ENCODE data around the gene CTTNBP2NL. TPM values are rescaled to one million over a fixed set of nuclear protein-coding genes. Genes with fewer than 3 reads are reported as not detected.
A peak's percentile ranks its signal among the peaks of the same experiment; 100 is the strongest.
"Not testable (repeated sequence)": the region's sequence is repeated elsewhere in the genome, so short reads cannot be mapped to it uniquely, and the experiment has no call there.

The CTTNBP2NL gene
- polyA plus RNA-seq, 3 donors: 1.6 to 4.9 (median 3.0) TPM

DNA sequence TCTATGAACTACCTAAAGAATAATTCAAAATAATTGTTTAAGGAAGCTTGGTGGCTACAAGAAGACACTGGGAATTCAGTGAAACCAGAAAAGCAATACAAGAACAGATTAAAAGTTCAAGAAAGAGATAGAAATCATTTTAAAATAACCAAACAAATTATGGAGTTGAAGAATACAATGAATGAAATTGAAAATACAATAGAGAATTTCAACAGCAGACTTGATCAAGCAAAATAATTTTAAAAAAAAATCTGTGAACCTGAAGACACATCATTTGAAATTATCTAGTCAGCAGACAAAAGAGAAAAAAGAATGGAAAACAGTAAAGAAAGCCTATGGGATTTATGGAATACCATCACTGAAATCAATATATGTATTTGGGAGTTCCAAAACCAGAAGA, 81.5 kb downstream of the CTTNBP2NL start:
- DNase-seq: no peak
- no peak overlapping the region for H3K4me3 ChIP-seq (replicated peaks in 1 of 3; ENCODE audit: low read depth in 2 of 3, low read length in 3 of 3)
- H3K4me1 ChIP-seq (ENCODE audit: control insufficient read depth in 1 of 2, insufficient read depth in 2 of 2, low read length in 2 of 2): no peaks in the 10 kb centered on the region
- H3K27me3 ChIP-seq (ENCODE audit: control insufficient read depth in 2 of 2, insufficient read depth in 2 of 2, low read length in 2 of 2): no peaks in the 10 kb centered on the region
- intact Hi-C loops (cut with micrococcal nuclease): no loop called here
- no peak overlapping the region for H3K4me2 ChIP-seq (replicated peaks; ENCODE audit: extremely low read depth, low read length, poor library complexity, severe bottlenecking)
- no peaks in the 10 kb centered on the region for H4K20me1 ChIP-seq (ENCODE audit: insufficient read depth, low read length)
- Mint-ChIP-seq H3K4me3 (no peak overlapping the region), H3K36me3 (no peaks in the 10 kb centered on the region), H3K4me1 (no peaks in the 10 kb centered on the region), H3K9me3 (peaks cover 18 to 56% (median 42%) of the 10 kb centered on the region in 7 donors), H3K27me3 (ENCODE audit: low read depth in 3 of 3) (peaks cover 3 to 7% (median 4%) of the 10 kb centered on the region in 3 donors), H3K27ac (no peak overlapping the region)
- no peak overlapping the region for H3K9ac ChIP-seq (ENCODE audit: insufficient read depth, low read length, poor library complexity, severe bottlenecking)
- H3K36me3 ChIP-seq (replicated peaks in 1 of 2; ENCODE audit: control insufficient read depth in 1 of 2, insufficient read depth in 2 of 2, low read length in 2 of 2): no peaks in the 10 kb centered on the region
- H2AFZ ChIP-seq (ENCODE audit: insufficient read depth, low read depth, low read length, poor library complexity, severe bottlenecking): no peak overlapping the region
- H3K9me3 ChIP-seq (replicated peaks in 1 of 2; ENCODE audit: control insufficient read depth in 1 of 2, insufficient read depth in 1 of 2, low read length in 2 of 2): peaks cover 23 to 24% of the 10 kb centered on the region in 2 donors
- no peaks in the 10 kb centered on the region for H3K79me2 ChIP-seq (ENCODE audit: insufficient read depth, low read length)
- no peak overlapping the region for H3K27ac ChIP-seq (ENCODE audit: low read depth in 1 of 2, low read length in 2 of 2)
- TF ChIP-seq, protein P1, sequence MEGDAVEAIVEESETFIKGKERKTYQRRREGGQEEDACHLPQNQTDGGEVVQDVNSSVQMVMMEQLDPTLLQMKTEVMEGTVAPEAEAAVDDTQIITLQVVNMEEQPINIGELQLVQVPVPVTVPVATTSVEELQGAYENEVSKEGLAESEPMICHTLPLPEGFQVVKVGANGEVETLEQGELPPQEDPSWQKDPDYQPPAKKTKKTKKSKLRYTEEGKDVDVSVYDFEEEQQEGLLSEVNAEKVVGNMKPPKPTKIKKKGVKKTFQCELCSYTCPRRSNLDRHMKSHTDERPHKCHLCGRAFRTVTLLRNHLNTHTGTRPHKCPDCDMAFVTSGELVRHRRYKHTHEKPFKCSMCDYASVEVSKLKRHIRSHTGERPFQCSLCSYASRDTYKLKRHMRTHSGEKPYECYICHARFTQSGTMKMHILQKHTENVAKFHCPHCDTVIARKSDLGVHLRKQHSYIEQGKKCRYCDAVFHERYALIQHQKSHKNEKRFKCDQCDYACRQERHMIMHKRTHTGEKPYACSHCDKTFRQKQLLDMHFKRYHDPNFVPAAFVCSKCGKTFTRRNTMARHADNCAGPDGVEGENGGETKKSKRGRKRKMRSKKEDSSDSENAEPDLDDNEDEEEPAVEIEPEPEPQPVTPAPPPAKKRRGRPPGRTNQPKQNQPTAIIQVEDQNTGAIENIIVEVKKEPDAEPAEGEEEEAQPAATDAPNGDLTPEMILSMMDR (IDR thresholded peaks at IDR 0.05): no peak

DNA sequence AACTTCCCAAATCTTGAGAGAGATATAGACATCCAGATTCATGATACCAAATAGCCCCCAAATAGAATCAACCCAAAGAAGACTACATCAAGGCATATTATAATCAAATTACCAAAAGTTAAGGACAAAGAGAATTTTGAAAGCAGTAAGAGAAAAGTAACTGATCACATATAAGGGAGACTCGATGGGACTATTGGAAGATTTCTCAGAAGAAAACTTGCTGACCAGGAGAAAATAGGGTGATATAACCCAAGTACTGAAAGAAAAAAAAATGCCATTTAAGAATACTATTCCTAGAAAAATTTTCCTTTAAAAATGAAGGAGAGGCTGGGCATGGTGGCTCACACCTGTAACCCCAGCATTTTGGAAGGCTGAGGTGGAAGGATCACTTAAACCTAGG, 82.3 kb downstream of the CTTNBP2NL start:
- H3K4me3 Mint-ChIP-seq: peak overlapping the region in 1 of 2 donors; percentile 2
- Histone ChIP-seq H3K9me3 (replicated peaks in 1 of 2; ENCODE audit: control insufficient read depth in 1 of 2, insufficient read depth in 1 of 2, low read length in 2 of 2) (peaks cover 23 to 24% of the 10 kb centered on the region in 2 donors), H3K4me1 (ENCODE audit: control insufficient read depth in 1 of 2, insufficient read depth in 2 of 2, low read length in 2 of 2) (no peaks in the 10 kb centered on the region), H3K4me2 (replicated peaks; ENCODE audit: extremely low read depth, low read length, poor library complexity, severe bottlenecking) (no peak overlapping the region), H4K20me1 (ENCODE audit: insufficient read depth, low read length) (no peaks in the 10 kb centered on the region), H3K27me3 (ENCODE audit: control insufficient read depth in 2 of 2, insufficient read depth in 2 of 2, low read length in 2 of 2) (no peaks in the 10 kb centered on the region), H2AFZ (ENCODE audit: insufficient read depth, low read depth, low read length, poor library complexity, severe bottlenecking) (no peak overlapping the region), H3K79me2 (ENCODE audit: insufficient read depth, low read length) (no peaks in the 10 kb centered on the region), H3K4me3 (replicated peaks in 1 of 3; ENCODE audit: low read depth in 2 of 3, low read length in 3 of 3) (no peak overlapping the region), H3K36me3 (replicated peaks in 1 of 2; ENCODE audit: control insufficient read depth in 1 of 2, insufficient read depth in 2 of 2, low read length in 2 of 2) (no peaks in the 10 kb centered on the region), H3K27ac (ENCODE audit: low read depth in 1 of 2, low read length in 2 of 2) (no peak overlapping the region), H3K9ac (ENCODE audit: insufficient read depth, low read length, poor library complexity, severe bottlenecking) (no peak overlapping the region)
- intact Hi-C loops (cut with micrococcal nuclease): no loop called here
- WGBS (ENCODE audit: insufficient coverage): no CpG with 5 or more reads among the region's 1 CpG
- TF ChIP-seq, protein P1 (IDR thresholded peaks at IDR 0.05): no peak
- peaks cover 18 to 56% (median 42%) of the 10 kb centered on the region in 7 donors for H3K9me3 Mint-ChIP-seq
- no peak overlapping the region for H3K27ac Mint-ChIP-seq
- H3K27me3 Mint-ChIP-seq (ENCODE audit: low read depth in 3 of 3): peaks cover 0 to 6% (median 2%) of the 10 kb centered on the region in 3 donors
- H3K4me1 Mint-ChIP-seq: no peaks in the 10 kb centered on the region
- no peak for DNase-seq
- H3K36me3 Mint-ChIP-seq: no peaks in the 10 kb centered on the region

DNA sequence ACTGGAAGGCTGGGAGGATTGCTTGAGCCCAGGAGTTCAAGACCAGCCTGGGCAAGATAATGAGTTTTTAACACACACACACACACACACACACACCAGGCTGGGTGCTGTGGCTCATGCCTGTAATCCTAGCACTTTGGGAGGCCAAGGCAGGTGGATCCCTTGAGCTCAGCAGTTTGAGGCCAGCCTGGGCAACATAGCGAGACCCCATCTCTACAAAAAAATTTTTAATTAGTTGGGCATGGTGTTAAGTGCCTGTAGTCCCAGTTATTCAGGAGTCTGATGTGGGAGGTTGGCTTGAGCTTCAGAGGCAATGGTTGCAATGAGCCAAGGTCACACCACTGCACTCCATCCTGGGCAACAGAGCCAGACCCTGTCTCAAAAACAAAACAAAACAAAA, 90.0 kb downstream of the CTTNBP2NL start:
- WGBS (ENCODE audit: insufficient coverage): no CpG with 5 or more reads among the region's 1 CpG
- intact Hi-C loops (cut with micrococcal nuclease); H3K27me3 Mint-ChIP-seq (ENCODE audit: low read depth in 3 of 3); H3K4me3 ChIP-seq (replicated peaks in 1 of 3; ENCODE audit: low read depth in 2 of 3, low read length in 3 of 3); H3K27ac Mint-ChIP-seq; H4K20me1 ChIP-seq (ENCODE audit: insufficient read depth, low read length); DNase-seq; H3K27ac ChIP-seq (ENCODE audit: low read depth in 1 of 2, low read length in 2 of 2); H3K9me3 Mint-ChIP-seq; H3K36me3 Mint-ChIP-seq; H2AFZ ChIP-seq (ENCODE audit: insufficient read depth, low read depth, low read length, poor library complexity, severe bottlenecking); H3K79me2 ChIP-seq (ENCODE audit: insufficient read depth, low read length); H3K9me3 ChIP-seq (replicated peaks in 1 of 2; ENCODE audit: control insufficient read depth in 1 of 2, insufficient read depth in 1 of 2, low read length in 2 of 2); H3K9ac ChIP-seq (ENCODE audit: insufficient read depth, low read length, poor library complexity, severe bottlenecking); H3K4me3 Mint-ChIP-seq; H3K36me3 ChIP-seq (replicated peaks in 1 of 2; ENCODE audit: control insufficient read depth in 1 of 2, insufficient read depth in 2 of 2, low read length in 2 of 2); H3K4me2 ChIP-seq (replicated peaks; ENCODE audit: extremely low read depth, low read length, poor library complexity, severe bottlenecking); H3K27me3 ChIP-seq (ENCODE audit: control insufficient read depth in 2 of 2, insufficient read depth in 2 of 2, low read length in 2 of 2): not testable (repeated sequence)
- H3K4me1 ChIP-seq (ENCODE audit: control insufficient read depth in 1 of 2, insufficient read depth in 2 of 2, low read length in 2 of 2): peaks cover 0 to 11% of the 10 kb centered on the region in 2 donors
- peaks cover 11% of the 10 kb centered on the region for H3K4me1 Mint-ChIP-seq
